GM21423 (cell line): ENCODE data around the gene BTD.

Experiments used
- ATAC-seq: cut with Tn5 transposase; IDR thresholded peaks from one replicate; pipeline ENCODE4 v1.9.1; 2021; ENCODE audit warnings: mild to moderate bottlenecking, moderate library complexity; ENCODE audit not compliant: unreplicated experiment

Gene BTD

GRCh38 chr3:15635121-15635661 is 33.6 kb downstream of the BTD start:
- no peak for ATAC-seq

- ATAC-seq = no peak
Observed at GRCh38 chr3:15636028-15636709, 34.6 kb downstream of the BTD start.

- ATAC-seq = peak; percentile 36
Observed at GRCh38 chr3:15637131-15637951, 35.8 kb downstream of the BTD start.

GRCh38 chr3:15638193-15638890 is 36.8 kb downstream of the BTD start:
- ATAC-seq = no peak

- no peak for ATAC-seq
Observed at GRCh38 chr3:15638891-15639262, 37.3 kb downstream of the BTD start.

- no peak for ATAC-seq
Observed at GRCh38 chr3:15645246-15645645, 43.7 kb downstream of the BTD start.

- ATAC-seq = no peak
Observed at GRCh38 chr3:15645740-15646501, 44.4 kb downstream of the BTD start.

- no peak for ATAC-seq
Observed at GRCh38 chr3:15646851-15647511, 45.4 kb downstream of the BTD start.

- ATAC-seq = peak; percentile 94
Observed at GRCh38 chr3:15647611-15648167, 46.1 kb downstream of the BTD start.

GRCh38 chr3:15649341-15649740 is 47.8 kb downstream of the BTD start:
- no peak for ATAC-seq

GRCh38 chr3:15649858-15650257 is 48.3 kb downstream of the BTD start:
- no peak for ATAC-seq

GRCh38 chr3:15651396-15651795 is 49.9 kb downstream of the BTD start:
- no peak for ATAC-seq

- ATAC-seq = no peak
Observed at GRCh38 chr3:15653321-15653720, 51.8 kb downstream of the BTD start.

- no peak for ATAC-seq
Observed at GRCh38 chr3:15654127-15654526, 52.6 kb downstream of the BTD start.

GRCh38 chr3:15654891-15655290 is 53.3 kb downstream of the BTD start:
- no peak for ATAC-seq

GRCh38 chr3:15656342-15656741 is 54.8 kb downstream of the BTD start:
- no peak for ATAC-seq

- no peak for ATAC-seq
Observed at GRCh38 chr3:15657016-15657415, 55.5 kb downstream of the BTD start.

- ATAC-seq = no peak
Observed at GRCh38 chr3:15659254-15659975, 57.9 kb downstream of the BTD start.
